GM13977 (cell line): ENCODE results near the gene RAB18.

Source experiments
- DNase-seq: peaks from one replicate; pipeline ENCODE4 v3.0.0; 2012; ENCODE audit warnings: low spot score
- in situ Hi-C: fragments of 300-500 bp; cut with MboI; formaldehyde crosslinking; loops from one replicate; pipeline ENCODE4 v1.12.0; 2022; ENCODE audit warnings: low sequenced_read_pairs, low pct_unique_long_range_greater_than_20kb, mixed read lengths, inconsistent platforms; ENCODE audit not compliant: unreplicated experiment
- TF ChIP-seq, protein P1 (sequence below): IDR thresholded peaks from 2 replicates; pipeline ENCODE4 v1.5.1; 2012; ENCODE audit warnings: mild to moderate bottlenecking, control low read depth; ENCODE audit not compliant: insufficient read depth; ENCODE audit errors: extremely low read depth, missing control alignments

Gene RAB18

GRCh38 chr10:27504007-27504807, at the start of gene RAB18:
Gene RAB18, plus strand, starts transcription at chr10:27504304. Its CDS starts 66 bp downstream, at chr10:27504370.
- in situ Hi-C loops = no loop called here
- DNase-seq = peak; percentile 92
- TF ChIP-seq, protein P1, sequence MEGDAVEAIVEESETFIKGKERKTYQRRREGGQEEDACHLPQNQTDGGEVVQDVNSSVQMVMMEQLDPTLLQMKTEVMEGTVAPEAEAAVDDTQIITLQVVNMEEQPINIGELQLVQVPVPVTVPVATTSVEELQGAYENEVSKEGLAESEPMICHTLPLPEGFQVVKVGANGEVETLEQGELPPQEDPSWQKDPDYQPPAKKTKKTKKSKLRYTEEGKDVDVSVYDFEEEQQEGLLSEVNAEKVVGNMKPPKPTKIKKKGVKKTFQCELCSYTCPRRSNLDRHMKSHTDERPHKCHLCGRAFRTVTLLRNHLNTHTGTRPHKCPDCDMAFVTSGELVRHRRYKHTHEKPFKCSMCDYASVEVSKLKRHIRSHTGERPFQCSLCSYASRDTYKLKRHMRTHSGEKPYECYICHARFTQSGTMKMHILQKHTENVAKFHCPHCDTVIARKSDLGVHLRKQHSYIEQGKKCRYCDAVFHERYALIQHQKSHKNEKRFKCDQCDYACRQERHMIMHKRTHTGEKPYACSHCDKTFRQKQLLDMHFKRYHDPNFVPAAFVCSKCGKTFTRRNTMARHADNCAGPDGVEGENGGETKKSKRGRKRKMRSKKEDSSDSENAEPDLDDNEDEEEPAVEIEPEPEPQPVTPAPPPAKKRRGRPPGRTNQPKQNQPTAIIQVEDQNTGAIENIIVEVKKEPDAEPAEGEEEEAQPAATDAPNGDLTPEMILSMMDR = no peak

- no peak for DNase-seq
- in situ Hi-C loops = no loop called here
- TF ChIP-seq, protein P1 = no peak
These were observed 49.3 kb upstream of the RAB18 start for GRCh38 chr10:27454837-27455236.

- in situ Hi-C loops = no loop called here
- no peak for DNase-seq
- TF ChIP-seq, protein P1 = no peak
These were observed 46.7 kb upstream of the RAB18 start for GRCh38 chr10:27457261-27457945.

DNA sequence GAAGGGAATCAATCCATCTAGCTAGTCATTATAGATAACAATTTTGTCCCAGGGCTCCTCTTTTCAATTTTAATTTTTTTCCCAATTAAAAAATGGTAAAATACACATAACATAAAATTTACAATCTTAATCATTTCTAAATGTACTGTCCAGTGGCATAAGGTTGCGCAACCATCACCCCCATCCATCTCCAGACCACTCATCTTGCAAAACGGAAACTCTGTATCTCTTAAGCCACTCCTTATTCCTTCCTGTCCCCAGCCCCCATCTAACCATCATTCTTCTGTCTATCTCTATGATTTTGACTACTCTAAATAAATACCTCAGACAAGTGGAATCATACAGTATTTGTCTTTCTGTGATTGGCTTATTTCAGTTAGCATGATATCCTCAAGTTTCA, 46.1 kb upstream of the RAB18 start:
- DNase-seq = no peak
- in situ Hi-C loops = no loop called here
- TF ChIP-seq, protein P1 = no peak

DNA sequence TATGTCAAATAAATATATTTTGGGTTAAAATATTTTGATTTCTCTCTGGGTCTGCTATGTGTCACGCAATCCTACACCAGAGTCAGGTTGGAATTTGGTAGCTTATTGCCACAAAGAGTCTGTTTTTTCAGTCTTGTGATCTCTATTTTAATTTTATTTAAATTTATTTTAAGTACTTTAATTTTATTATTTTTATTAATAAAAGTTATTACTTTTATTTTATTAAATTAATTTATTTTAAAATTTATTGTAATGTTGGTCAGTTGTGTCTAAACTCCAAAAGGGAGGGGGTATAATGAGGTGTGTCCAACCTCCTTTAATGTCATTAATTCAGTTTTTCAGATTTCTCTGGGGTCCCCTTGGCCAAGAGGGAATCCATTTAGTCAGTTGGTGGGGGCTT, 42.8 kb upstream of the RAB18 start:
- DNase-seq = no peak
- in situ Hi-C loops = no loop called here
- TF ChIP-seq, protein P1 = no peak

DNA sequence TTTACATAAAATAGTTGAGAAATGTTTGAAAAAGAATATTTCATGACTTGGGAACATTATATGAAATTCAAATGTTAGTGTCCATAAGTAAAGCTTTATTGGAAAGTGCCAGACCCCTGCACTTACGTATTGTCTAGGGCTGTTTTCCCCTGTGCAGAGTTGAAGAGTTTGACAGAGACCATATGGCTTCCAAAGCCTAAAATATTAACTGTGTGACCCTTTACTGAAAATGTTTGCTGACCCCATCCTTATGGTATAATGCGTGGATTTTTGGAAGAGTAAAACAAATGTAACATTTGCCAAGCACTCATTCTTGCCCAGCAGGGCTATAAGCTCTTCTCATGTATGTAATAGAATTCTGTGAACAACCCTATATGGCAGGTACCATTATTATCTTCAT, 40.1 kb upstream of the RAB18 start:
- in situ Hi-C loops = no loop called here
- TF ChIP-seq, protein P1 = no peak

More for the DNA sequence above, 40.1 kb upstream of the RAB18 start:
- no peak for DNase-seq
